Measurements from ENCODE around the gene FAM169A.
A peak's percentile ranks its signal among the peaks of the same experiment; 100 is the strongest.
"Not testable (repeated sequence)": the region's sequence is repeated elsewhere in the genome, so short reads cannot be mapped to it uniquely, and the experiment has no call there.

Gene FAM169A

DNA sequence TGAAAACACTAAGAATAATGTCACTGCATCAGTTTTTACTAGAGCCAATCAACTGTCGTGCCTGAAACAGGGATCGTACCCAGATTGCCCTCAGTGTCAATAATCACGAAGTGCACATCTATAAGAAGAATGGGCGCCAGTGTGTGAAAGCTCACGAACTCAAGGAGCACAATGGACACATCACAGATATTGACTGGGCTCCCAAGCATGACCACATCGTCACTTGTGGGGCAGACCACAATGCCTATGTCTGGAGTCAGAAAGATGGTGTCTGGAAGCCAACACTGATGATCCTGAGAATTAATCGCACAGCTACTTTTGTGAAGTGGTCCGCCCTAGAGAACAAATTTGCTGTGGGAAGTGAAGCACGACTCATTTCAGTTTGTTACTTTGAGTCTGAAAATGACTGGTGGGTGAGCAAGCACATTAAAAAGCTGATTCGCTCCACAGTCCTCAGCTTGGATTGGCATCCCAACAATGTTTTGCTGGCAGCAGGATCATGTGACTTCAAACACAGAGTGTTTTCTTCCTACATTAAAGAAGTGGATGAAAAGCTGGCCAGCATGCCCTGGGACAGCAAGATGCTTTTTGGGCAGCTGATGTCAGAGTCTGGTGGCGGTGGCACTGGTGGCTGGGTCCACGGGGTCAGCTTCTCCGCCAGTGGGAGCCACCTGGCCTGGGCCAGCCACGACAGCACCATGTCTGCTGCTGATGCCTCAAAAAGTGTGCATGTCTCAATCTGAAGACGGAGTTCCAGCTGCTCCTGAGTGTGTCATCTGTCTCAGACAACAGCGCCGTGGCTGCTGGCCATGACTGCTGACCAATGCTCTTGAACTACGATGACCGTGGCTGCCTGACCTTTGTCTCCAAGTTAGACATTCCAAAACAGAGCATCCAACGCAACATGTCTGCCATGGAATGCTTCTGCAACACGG is 66.9 kb downstream of the FAM169A start:
- DNase-seq: no peak

DNA sequence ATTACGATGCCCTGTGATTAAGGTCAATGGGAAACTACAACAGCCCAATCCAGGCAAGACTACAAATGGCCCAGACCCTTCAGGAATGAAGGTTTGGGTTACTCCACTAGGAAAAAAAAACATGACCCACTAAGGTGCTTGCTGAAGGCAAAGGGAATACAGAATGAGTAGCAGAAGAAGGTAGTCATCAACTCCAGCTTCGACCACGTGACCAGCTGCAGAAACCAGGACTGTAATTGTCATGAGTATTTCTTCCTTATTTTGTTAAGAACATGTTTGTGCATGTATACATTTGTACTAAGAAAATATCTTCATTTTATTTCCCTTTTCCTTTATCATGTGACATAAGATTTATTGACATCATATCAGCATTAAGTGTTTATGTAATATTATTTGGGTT is 74.5 kb downstream of the FAM169A start:
- not testable (repeated sequence) for DNase-seq

DNA sequence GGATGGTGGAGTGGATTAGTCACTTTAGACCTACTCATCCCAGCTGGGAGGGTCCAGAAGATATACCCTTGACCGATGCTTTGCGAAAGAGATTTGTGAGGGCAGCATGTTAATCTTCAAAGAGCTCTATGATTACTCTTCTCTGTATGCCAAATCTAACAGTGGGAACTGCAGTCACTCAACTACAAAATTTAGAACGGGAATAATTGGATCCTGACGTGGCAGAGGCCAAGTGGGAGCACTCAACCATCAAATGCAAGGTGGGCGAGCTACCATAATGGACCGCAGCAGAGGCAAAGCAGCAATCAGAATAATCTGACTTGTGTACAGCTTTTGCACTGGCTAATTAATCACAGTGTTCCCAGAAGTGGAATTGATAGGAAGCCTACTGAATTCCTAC is 78.8 kb downstream of the FAM169A start:
- DNase-seq: no peak

DNA sequence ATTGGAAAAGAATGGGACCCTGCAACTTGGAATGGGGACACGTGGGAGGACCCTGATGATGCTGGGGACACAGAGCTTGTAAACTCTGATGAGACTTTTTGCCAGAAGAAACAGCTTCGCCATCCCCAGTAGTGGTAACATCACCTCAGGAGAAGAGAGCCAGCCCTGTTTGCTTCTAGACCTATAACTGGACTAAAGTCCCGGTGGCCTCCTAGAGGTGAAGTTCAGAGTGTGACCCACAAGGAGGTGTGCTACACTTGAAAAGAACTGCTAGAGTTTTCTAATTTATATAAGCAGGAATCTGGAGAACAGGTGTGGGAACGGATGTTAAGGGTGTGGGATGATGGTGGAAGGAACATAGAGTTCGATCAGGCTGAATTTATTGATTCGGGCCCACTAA is 79.3 kb downstream of the FAM169A start:
- DNase-seq: no peak

DNA sequence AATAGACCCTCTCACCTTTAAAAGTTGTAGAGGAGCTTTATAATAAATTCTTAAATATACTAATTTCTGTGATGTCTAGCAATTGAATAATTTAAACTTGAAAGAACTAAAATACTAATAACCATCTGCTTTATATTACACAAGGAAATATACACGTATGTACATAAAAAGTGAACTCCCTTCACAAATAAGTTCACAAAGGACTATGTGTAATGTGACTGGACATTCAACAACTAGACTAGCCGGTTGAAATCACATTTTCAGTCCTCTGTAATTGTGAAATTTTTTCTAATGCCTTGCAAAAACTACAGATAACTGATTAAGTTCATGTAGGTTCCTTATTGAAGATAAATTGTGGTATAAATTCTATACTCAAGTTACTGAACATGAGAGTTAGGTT is 87.6 kb downstream of the FAM169A start:
- no peak for DNase-seq

DNA sequence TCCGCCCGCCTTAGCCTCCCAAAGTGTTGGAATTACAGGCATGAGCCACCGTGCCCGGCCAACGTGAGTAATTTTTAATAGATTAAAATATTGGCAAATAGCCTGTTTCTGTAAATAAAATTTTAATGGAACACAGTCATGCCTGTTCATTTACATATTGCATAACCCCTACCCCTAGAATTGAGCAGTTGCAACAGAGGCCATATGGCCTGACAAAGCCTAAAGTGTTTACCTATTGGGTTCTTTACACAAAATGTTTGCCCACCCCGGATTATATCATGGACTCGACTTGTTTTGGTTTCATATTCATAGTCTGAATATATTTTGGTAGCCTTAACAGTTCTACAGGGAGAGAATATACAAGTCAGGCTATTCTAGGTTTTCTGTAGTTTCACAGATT is 93.8 kb downstream of the FAM169A start:
- DNase-seq: no peak

DNA sequence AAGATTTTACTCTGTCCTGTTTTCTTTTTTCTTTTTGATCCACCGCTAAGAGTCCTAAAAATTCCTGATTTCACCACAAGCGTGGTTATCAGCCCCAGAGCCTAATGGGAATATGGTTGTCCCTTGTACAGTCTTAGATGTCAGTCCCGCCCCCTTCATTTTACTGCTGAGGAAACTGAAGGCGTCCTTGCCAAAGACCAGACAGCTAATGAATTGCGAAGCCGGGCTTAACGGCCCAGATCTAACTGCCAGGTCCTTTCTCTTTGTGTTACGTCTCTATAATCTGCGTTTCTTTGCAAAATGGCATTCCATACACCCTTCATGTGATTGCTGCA is 98.6 kb downstream of the FAM169A start:
- no peak for DNase-seq

DNA sequence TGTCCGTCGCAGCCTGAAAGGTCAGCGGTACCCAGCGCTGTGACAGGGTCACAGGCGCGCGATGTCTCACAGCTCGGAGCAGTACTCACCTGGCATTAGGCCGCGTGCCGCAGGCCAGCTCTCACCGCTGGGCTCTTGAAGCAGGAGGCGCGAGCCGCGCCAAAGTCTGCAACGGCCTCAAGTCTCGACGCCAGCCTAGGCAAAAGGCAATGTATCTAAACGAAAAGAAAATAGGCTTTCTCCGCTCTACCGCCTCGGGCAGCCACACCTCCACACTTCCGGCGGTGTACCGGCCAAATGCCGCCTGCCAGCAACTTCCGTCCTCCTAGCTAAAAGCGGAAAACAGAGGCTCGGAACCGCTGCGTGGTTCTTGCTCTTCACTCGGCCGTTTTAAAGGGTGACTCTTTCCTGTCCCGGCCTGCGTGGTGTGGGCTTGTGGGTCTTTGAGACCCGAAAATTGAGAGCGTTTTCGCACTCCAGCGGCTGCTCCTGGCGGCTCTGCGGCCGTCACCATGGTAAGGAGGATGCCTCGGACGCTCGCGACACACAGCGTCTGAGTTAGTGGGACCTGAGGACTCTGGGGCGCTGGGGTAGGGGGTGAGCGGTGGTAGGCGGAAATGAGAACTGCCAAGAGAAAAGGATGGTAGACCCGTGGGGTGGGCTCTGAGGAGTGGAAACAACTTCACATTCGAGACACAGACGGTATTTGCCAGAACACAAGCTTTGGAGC is 99.2 kb downstream of the FAM169A start, which contains the start of the genes GFM2 and NSA2:
TSS of gene GFM2 (minus strand) at position 269 of the 730 bp plus-strand sequence. CDS start 3,375 bp downstream, outside the sequence.
TSS of gene NSA2 (plus strand) at position 401 of the 730 bp plus-strand sequence. CDS start at position 513, 112 bp downstream.
- peak; percentile 91 for DNase-seq

DNA sequence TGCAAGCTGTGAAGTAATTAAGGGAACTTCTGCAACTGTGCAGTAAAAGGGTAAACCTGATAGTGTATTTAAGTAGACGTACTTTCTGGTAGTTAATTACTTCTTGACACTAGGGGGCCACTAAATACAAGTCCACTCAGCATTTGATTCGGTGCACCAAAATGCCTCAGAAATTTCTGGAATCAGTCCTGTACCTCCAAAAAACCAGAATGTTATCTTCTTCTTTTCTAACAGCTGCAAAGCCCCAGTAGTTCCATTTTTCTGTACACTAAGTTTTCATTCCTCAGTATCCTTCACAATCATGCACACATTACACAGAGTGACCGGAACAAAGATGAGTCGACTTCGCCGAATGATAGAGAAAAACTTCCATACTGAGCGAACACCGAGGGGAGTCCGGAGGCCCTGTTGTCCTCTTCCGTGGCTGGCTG is 99.8 kb downstream of the FAM169A start:
- DNase-seq: no peak

DNA sequence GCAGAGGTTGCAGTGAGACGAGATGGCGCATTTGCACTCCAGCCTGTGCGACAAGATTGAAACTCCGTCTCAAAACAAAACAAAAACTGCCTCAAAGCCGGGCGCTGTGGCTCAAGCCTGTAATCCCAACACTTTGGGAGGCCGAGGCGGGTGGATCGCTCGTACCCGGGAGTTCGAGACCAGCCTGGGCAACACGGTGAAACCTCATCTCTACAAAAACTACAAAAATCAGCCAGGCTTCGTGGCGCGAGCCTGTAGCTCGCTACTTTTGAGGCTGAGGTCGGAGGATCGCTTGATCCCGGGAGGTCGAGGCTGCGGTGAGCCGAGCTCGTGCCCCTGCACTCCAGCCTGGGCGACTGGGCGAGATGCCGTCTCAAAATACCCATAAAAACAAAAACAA is 100.3 kb downstream of the FAM169A start:
- DNase-seq: no peak

DNA sequence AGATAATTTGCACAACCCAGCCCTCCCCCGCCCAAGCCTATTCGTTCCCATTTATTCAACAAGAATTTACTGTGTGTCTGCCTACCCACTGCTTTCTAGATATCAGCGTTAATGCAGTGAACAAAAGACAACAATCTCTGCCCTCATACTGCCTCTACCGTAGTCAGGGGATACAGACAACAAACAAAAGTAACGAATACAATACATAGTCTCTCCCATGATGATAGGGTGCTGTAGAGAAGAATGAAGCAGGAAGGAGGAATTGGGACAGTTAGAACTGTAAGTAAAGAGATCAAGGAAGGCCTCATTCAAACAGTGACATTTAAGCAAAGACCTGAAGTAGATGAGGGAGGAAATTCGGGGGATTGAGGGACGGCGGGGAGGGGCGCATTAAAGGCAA is 101.0 kb downstream of the FAM169A start:
- DNase-seq: no peak

DNA sequence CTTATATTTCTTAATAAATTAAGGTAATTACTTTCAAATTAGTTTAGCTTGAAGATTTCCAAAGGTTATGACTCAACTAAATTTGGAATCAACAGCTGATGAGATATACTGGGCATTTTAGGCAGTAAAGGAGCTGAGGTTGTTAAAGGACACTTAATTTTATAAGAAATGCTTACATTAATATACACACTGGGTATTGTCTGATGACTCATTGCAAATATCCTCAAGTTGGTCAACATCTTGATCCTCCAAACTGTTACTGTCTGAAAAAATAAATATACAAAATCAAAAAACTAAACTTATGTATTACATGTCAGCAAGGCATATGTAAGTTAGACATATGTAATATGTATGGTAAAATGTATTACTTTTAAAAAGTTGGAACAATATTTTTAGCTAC is 102.7 kb downstream of the FAM169A start:
- no peak for DNase-seq

DNA sequence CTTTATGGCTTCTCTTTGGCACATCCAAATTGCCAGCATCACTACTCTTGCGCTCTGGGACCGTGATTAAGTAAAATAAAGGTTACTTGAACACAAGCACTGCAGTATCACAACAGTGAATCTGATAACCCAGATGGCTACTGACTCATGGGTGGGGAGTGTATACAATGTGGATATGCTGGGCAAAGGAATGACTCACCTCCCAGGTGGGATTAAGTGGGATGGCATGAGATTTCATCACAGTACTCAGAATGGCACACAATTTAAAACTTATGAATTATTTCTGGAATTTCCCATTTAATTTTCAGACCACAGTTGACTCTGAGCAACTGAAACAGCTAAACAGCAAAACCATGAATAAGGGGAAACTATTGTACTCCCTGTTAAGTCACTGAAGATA is 103.6 kb downstream of the FAM169A start:
- no peak for DNase-seq

DNA sequence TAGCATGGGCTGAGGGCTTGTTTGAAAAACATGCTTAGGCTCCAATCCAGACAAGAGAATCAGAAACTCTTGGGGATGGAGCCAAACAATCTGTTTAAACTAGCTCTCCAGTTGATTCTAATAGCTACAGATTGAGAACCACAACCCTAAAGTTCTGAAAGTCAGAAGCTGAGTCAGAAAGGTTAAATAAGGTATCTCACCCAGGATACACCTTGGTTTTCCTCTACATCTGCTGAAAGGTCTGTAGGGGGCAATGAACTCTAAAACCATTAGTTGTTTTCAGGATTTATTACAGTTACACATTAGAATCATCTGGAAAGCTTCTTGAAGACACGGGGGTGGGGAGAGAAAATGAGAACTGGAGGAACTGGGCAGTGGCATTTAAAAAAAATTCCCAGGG is 104.9 kb downstream of the FAM169A start:
- DNase-seq: no peak

DNA sequence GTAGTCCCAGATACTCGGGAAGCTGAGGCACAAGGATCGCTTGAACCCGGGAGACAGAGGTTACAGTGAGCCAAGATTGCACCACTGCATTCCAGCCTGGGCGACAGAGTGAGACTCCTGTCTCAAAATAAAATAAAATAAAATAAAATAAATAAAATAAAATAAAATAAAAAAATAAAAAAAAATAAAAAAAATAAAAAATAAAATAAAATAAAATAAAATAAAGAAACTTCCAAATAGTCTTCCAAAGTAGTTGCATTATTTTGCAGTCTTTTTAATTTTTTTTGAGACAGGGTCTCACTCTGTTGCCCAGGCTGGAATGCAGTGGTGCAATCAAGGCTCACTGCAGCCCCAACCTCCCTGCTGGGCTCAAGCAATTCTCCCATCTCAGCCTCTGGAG is 117.4 kb downstream of the FAM169A start:
- not testable (repeated sequence) for DNase-seq

DNA sequence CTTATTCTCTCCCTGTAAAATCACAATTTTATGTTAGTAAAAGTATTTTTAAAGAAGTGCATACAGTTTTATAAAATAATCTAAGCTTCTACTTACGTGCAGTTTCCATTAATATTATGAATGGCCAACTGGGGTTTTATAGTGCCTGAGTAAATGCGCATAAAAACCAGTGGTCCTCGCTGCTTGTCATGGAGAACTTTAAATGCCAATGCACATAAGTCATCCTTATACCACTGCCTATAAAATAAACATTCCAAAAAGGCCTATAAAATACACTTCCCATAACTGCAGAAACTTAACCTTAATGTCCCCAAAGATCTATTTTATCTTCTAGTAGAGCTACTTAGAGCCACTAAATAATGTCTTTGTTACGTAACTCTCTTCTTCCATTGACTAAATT is 127.8 kb downstream of the FAM169A start:
- no peak for DNase-seq

DNA sequence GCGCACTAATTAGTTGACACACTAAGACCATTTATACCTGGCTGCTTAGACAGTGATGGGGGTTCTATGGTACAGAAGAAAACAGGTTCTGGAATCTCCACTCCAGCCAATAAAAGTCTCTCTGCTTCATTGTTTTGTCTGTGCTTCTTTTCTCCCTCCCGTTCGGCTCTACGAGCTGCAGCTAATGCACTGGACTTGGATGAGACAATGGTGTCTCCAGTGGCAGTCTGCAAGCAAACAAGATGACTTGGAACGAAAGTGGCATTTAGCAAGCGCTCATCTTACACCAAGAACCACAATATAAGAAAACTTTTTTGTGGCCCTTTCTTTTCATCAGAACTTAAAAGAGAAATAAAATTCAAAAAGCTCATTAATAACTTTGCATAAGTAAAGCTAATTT is 129.4 kb downstream of the FAM169A start:
- DNase-seq: no peak
